NCI-H510A (cell line): ENCODE data around the gene MRI1.
"Not testable (repeated sequence)": the region's sequence is repeated elsewhere in the genome, so short reads cannot be mapped to it uniquely, and the experiment has no call there.

Experiments
- DNase-seq: peaks from one replicate; lab custom pipeline; 2025; lab: John Stamatoyannopoulos, UW

Gene MRI1

DNA sequence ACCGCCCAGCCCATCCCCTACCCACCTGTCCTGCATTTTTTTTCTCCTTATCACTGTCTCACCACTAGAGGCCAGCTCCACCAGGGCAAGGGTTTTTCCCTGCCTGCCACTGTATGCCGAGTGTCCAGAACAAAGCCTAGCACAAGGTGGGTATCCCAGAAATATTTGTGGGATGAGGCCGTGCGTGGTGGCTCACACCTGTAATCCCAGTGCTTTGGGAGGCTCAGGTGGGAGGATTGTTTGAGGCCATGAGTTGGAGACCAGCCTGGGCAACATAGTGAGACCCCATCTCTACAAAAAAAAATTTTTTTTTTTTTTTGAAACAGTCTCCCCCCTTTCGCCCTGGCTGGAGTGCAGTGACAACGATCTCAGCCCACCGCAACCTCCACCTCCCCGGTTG, 2.9 kb upstream of the MRI1 start:
- DNase-seq: no peak

DNA sequence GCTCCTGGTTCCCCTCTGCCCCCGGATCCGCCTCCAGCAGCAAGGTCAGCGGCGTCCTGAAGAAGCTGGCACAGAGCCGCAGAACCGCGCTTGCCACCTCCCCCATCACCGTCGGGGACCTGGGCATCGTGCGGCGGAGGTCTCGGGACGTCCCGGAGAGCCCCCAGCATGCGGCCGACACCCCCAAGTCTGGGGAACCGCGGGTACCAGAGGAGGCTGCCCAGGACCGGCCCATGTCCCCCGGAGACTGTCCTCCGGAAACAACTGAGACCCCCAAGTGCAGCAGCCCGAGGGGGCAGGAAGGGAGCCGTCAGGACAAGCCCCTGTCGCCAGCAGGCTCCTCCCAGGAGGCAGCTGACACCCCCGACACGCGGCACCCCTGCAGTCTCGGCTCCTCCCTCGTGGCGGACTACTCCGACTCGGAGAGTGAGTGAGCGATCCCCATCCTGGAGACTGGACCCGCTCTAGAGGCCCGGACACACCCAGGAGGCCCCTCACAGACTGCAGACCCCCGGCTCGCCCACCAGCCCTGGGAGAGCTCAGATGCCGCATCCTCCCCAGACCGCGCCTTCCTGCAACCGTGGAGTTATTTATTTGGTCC, 1.6 kb upstream of the MRI1 start:
- DNase-seq: no peak

DNA sequence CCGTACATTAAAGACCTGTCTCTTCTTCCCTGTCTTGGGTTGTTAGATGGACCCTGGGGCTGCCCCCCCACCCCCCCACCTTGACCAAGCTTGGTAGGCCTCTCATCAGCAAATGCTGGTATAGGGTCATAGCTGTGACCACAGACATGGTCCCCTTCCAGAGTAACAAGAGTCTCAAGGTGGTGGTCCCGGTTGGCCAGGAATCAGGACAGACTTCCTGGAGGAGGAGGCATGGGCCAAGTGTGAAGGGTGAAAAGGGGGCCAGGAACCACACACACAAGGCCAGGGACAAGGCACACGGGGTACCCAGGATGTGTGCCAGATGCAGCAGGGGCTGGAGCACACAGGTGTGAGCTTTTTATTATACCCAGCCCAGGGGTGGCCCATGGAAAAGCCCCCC, 1.1 kb upstream of the MRI1 start:
- no peak for DNase-seq

DNA sequence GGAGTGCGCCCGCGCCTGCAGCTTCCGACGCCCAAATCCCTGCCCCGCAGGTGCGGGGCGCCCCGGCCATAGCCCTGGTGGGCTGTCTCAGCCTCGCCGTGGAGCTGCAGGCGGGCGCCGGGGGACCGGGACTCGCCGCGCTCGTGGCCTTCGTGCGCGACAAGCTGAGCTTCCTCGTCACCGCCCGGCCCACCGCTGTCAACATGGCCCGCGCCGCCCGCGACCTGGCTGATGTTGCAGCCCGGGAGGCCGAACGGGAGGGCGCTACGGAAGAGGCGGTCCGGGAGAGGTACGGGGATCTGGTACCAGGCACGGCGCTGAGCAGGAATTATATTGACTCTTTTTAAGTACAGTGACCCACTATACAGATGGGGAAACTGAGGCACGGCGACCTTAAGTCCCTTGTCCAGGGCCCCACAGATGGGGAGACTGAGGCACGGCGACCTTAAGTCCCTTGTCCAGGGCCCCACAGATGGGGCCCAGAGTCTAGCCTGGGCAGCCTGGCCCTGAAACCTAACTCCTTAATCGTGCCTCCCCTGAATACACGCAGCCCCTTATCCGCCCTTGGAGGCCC, 586 bp downstream of the MRI1 start:
- DNase-seq: no peak

DNA sequence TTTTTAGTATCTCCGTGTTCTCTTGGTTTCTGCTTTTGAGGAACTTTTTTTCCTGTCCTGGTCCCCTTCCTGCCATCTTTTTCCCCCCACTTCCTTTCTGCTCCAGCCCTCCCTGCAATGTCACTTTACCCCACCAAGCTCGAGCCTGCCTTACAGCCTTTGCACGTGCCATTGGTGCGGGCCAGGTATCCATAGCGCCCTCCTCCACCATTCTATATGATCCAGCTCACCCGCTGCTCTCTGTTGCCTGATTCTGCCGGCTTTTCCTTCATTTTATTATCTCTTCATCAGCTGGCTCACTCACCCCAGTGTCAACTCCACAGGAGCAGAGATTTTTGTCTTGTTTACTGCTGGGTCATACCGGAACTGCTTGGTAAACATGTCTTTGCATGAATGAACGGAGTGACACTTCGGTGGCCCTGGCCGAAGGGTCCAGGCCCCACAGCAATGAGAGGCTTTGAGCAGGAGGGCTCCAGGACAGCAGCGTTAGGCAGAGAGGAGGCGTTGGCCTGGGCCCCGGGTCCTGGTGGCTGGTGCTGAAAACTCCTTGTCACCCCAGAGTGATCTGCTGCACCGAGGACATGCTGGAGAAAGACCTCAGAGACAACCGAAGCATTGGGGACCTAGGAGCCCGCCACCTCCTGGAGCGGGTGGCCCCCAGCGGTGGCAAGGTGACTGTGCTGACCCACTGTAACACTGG, 1.2 kb downstream of the MRI1 start:
- no peak for DNase-seq

DNA sequence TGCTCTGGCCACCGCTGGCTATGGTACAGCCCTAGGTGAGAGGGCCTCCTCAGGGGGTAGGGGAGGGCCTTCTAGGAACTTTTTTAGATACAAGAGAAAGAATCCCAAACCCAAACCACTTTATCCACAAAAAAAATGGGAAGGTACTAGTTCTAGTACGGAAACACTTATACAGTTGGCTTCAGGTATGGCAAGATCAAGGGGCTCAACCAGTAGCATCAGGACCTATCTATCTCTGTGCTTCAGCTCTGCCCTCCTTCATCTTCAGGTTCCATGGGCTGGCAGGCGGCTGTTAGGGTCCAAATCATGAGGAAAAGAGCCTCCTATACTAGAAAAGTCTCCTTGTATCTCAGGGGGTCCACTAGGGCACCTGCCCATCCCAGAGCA, 1.8 kb downstream of the MRI1 start:
- no peak for DNase-seq

DNA sequence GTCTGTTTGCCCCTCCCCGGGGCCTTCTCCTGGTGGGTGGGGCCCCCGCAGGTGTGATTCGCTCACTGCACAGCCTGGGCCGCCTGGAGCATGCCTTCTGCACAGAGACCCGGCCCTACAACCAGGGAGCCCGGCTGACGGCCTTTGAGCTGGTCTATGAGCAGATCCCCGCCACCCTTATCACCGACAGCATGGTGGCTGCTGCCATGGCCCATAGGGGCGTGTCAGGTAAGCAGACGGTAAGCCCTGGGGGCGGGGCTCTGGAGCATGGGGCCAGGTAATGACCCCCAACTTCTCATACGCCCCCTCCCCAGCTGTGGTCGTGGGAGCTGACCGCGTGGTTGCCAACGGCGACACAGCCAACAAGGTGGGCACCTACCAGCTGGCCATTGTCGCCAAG, 4.2 kb downstream of the MRI1 start:
- no peak for DNase-seq

DNA sequence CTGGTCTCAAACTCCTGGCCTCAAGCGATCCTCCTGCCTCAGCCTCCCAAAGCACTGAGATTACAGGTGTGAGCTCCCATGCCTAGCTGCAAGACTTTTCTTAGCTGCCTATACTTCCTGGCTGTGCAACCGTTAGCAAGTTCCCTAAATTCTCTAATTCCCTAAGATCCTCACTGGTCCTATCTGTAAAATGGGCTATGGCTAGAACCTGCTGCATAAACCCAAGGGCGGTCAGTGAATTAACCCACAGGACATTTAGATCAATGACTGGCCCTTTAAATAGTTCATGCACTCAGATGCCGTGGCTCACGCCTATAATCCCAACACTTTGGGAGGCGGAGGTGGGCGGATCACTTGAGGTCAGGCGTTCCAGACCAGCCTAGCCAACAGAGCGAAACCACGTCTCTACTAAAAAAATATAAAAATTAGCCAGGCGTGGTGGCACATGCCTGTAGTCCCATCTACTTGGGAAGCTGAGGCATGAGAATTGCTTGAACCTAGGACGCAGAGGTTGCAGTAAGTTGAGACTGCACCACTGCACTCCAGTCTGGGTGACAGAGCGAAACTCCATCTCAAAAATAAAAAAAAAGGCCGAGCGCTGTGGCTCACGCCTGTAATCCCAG, 5.8 kb downstream of the MRI1 start:
- DNase-seq: no peak

DNA sequence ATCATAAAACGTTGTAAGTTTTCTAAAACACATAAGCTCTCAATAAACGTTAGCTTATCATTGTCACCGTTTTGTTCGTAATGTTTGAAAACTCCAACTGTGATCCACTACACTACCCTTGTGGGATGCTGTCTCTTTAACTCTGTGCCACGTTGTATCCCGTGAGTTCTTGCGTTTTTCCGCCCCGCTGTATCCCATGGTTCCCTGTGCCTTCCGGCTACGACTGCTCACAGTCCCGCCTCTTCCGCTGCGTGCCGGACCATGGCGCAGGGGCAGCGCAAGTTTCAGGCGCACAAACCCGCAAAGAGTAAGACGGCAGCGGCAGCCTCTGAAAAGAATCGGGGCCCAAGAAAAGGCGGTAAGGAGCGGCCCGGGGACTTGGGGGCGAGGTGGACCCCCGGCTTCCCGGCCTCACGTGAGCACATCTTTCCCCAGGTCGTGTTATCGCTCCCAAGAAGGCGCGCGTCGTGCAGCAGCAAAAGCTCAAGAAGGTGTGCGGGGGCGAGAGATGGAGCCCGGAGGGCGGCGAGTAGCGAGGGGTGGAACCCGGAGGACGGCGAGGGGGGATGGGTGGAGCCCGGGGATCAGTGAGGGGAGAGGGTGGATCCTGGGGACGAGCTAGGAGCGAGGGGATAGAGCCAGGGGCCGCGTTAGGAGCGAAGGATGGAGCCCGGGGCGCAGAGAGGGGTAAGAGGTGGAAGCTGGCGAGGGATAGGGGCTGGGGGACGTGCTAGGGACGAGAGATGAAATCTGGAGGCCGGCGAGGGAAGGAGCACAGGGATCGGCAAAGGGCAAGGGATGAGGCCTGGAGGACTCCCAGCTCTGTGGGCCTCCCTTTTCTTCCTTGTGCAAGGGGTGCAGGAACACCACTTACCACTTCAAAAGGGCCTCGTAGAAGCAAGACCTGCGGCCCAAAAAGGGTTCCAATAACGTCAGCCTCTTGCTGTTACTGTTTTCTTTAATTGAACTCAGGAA, 10.2 kb downstream of the MRI1 start, which contains the start of gene C19orf53:
C19orf53 (plus strand) TSS at position 240 of the 975 bp plus-strand sequence; CDS start at position 262, 22 bp downstream.
- peak; percentile 92 for DNase-seq

DNA sequence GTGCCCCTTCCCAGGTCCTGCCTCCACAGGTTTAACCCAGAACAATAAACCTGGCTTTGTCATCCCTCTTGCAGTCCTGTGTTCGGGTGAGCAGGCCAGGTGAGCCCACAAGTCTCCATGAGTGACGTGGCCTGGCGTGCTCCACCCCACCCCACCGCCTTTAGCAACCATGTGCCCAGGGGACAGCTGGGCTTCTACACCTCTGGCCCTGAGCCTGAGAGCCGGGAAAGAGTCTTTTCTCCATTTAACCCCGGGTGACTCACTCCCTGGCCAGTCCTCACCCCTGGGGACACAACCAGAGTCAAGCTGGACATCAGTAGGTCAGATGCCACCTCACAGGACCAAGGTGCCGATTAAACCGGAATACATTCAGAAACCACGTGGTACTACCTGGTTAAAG, 14.1 kb downstream of the MRI1 start:
- no peak for DNase-seq

DNA sequence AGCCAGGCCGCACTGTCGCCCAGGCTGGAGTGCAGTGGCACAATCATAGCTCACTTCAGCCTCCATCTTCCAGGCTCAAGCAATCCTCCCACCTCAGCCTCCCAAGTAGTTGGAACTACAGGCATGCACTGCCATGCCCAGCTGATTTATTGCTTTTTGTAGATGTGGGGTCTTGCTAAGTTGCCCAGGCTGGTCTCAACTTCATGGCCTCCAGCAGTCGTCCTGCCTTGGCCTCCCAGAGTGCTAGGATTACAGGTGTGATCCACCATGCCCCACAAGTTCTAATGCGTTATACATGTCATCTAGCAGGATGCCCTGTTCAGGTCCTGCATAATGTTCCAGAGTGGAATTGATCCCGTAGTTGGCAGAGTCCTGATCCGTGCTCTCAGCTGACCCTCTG, 14.5 kb downstream of the MRI1 start:
- DNase-seq: no peak

DNA sequence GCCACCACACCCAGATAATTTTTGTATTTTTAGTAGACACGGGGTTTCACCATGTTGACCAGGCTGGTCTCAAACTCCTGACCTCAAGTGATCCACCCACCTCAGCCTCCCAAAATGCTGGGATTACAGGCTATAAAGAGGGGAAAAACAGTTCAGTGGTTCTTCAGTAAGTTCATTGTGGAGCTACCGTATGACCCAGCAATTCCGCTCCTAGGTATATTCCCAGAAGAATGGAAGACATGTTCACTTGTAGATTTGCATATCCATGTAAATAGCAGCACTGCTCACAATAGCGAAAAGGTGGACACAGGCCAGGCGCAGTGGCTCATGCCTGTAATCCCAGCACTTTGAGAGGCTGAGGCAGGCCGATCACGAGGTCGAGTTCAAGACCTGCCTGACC, 15.5 kb downstream of the MRI1 start:
- DNase-seq: not testable (repeated sequence)

DNA sequence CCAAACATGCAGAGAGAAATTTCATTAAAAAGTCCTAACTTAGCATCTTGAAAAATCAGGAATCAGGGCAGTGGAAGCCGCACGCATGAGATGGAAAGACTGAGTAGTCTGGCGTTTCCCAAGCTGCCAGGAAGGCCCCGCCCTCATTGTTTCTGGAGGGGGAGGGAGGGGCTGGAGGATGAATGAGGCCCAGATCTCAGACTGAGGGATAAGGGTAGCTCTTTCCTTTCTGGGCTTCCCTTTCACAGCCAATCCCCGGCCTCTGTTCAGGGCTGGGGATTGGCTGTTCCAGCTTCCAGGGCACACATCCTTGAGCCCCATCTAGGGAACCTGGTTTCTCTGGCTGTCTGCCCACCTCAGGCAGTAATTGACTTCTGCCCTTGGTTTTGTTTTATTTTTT, 17.2 kb downstream of the MRI1 start:
- DNase-seq: peak; percentile 52

DNA sequence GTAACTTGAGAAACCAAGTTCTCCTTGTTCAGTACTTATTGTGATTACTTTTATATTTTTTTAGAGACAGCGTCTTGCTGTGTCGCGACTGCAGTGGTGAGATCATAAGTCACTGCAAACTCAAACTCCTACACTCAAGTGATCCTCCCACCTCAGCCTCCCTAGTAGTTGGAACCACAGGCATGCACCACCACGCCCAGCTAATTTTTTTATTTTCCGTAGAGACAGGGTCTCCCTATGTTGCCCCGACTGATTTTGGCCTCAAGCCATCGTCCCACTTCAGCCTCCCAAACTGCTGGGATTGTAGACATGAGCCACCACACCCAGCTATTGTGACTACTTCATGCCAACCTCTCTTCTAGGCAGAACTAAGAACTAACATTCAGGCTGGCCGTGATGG, 18.2 kb downstream of the MRI1 start:
- DNase-seq: no peak

DNA sequence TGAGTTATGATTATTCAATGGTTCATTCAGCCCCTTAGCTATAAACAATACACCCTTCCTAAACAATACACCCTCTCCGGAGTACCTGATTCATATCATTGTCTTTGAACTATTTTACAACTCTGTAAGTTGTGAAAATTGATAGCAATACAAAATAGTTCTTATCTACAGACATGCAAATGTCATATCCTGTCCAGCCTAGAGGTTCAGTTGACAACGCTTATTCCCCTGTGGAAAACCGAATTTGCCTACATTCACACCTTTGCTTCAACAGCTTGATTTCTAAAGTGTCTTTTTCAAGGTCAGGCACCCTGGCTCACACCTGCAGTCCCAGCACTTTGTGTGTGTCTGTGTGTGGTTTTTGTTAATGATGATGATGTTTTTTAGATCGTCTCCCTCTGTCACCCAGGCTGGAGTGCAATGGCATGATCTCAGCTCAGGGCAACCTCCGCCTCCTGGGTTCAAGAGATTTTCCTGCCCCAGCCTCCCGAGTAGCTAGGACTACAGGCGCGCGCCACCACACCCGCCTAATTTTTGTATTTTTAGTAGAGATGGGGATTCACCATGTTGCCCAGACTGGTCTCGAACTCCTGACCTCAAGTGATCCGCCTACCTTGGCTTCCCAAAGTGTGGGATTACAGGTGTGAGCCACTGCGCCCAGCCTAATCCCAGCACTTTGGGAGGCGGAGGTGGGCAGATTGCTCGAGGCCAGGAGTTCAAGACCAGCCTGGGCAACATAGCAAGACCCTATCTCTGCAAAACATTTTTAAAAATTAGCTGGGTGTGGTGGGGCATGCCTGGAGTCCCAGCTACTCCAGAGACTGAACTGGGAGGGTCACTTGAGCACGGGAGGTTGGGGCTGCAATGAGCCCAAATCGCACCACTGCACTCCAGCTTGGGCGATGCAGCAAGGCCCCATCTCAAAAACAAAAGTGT, 19.5 kb downstream of the MRI1 start:
- no peak for DNase-seq

DNA sequence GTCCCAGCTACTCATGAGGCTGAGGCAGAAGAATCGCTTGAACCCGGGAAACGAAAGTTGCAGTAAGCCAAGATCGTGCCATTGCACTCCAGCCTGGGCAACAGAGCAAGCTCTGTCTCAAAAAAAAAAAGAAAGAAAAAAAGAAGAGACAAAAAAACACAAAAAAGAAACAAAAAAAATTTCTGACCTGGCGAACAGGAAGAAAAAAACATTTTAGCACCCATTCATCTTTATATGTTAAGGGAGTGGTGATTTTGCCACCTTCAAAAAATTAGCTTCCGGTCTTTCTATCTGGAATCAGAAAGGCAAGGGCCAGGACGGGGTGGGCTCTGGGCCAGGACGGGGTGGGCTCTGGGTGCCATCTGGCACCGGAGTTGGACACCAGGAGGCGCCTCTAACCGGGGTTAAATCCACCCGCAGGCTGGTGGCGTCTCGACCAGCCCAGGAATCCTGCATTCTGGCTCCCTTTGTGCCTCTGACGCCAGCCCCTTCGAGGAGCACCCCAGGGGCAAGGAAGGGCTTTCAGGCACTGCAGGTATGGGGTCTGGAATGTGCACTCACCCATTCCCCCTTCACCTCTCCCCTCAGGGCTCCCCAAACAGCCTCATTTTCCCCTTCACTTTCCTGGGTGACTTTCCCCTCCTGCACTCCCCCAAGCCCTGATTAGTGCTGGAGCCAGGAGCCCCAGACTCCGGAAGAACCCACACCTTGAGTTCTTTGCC, 20.6 kb downstream of the MRI1 start:
- DNase-seq: no peak

DNA sequence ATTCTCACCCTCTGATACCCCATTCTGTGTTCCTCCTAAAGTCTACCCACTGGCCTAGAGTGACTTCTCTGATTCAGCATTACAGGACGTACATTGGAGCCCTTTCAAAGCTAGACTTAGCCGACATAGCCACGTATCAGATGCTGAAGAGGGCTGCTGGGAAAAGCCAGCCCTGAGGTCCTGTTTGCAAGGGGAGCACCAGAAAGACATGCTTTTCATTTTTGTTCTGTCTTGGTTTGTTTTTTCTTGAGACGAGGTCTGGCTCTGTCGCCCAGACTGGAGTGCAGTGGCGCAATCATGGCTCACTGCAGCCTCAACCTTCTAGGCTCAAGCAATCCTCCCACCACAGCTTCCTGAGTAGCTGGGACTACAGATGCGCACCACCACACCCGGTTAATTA, 24.7 kb downstream of the MRI1 start:
- no peak for DNase-seq

DNA sequence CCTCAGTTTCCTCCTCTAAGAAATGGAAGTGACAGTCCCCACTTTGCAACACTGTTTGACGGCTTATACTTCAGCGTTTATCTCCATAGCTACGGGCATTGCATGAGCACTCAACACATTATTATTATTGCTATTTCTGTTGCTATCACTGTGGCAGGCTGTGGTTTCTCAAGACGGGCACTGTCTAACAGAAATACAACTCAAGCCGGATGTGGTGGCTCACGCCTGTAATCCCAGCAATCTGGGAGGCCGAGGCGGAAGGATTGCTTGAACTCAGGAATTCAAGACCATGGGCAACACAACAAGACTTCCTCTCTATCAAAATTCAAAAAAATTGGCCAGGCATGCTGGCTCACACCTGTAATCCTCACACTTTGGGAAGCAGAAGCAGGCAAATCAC, 26.0 kb downstream of the MRI1 start:
- no peak for DNase-seq

DNA sequence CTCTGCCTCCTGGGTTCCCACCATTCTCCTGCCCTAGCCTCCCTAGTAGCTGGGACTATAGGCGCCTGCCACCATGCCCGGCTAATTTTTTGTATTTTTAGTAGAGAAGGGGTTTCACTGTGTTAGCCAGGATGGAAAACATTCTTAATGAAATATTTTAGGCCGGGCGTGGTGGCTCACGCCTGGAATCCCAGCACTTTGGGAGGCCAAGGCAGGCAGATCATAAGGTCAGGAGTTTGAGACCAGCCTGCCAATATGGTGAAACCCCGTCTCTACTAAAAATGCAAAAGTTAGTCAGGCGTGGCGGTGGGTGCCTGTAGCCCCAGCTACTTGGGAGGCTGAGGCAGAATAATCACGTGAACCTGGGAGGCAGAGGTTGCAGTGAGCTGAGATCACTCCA, 29.0 kb downstream of the MRI1 start:
- DNase-seq: not testable (repeated sequence)

DNA sequence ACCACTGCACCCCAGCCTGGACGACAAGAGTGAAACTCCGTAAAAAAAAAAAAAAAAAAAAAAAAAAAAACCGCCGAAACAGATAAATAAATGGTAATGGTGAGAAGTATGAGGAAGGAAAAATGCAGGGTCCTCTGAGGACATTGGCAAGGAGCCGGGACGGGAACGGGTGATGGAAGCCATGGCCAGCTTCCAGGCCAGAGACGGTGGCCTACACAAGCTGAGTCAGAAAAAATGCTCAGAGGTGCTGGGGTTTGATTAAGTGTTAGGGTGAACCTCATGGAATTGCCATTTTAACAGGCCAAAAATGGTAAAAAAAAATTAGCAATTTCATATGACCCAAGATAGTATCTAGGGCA, 30.1 kb downstream of the MRI1 start:
- DNase-seq: no peak
